Measurements from ENCODE around the gene STK11IP.

- TF ChIP-seq ZNF274 (IDR thresholded peaks at IDR 0.05; ENCODE audit: low read depth, low read length) (no peak), YY1 (IDR thresholded peaks at IDR 0.05; ENCODE audit: insufficient read depth, insufficient read length) (no peak)
Measured at GRCh38 chr2:219631904-219632759, 34.5 kb downstream of the STK11IP start.

Measured in NT2/D1 (cell line).